ENCODE results near the gene GABRP.
"Not testable (repeated sequence)": the region's sequence is repeated elsewhere in the genome, so short reads cannot be mapped to it uniquely, and the experiment has no call there.

The GABRP gene

GRCh38 chr5:170754508-170754907 lies 29.0 kb upstream of the GABRP start:
- CTCF ChIA-PET = interaction anchor here (2.5 kb wide), 1 partner anchor 37 kb away, joined by 11 read pairs; no protein-coding TSS in a partner anchor
- H3K36me3 ChIP-seq (ENCODE audit: control insufficient read depth in 2 of 2, insufficient read depth in 1 of 2, low read length in 2 of 2); H3K4me3 ChIP-seq (ENCODE audit: low read depth, low read length); H3K27ac ChIP-seq (ENCODE audit: extremely low read depth, low read depth, low read length); POLR2A ChIA-PET; H3K9me3 ChIP-seq (ENCODE audit: control insufficient read depth, insufficient read depth, low read depth, low read length); H3K4me1 ChIP-seq (ENCODE audit: control insufficient read depth, insufficient read depth, low read length): not testable (repeated sequence)
- peak; percentile 64 for TF ChIP-seq ZNF366 (tag by site-specific recombination; conservative IDR thresholded peaks at IDR 0.05)
- peak; percentile 56; the same call in 1 of the 2 replicates for TF ChIP-seq ZBTB17 (tag by site-specific recombination; IDR thresholded peaks at IDR 0.05)

DNA sequence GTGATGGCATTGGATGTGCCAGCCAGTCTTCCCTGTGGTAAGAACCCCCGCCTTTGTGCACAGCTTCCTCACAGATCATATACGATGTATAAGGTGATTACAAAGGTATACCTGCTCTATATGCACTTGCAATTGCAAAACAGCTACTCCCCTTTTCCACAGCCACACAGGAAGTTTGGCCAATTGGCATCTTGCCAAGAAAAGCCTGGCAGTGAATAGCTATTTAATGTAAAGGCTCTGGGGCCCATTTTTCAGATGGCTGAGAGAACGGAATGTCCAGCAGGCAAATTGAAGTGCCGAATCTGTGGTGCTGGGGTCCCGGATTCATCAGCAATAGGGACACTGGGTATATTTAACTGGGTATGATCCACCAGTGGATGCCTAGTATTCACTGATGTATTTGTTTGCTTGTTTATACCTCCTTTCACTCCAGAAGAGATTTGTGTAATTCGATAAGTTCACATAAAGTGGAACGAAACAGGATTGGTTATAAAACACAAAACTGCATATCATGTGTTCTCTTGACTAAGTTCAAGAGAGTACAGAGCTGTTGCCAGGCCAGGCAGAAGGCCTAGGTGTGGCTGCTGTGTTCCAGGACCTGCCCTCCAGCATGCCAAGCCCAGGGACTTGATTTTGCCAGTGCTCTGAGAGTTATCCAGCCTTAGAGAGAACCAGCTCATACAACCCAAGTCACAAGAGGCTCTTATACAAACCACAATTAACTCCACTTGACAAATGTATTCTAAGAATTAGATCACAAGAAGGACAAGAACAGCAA lies 27.7 kb upstream of the GABRP start:
- Histone ChIP-seq H3K4me3 (ENCODE audit: low read depth, low read length) (no peak overlapping the region), H3K27ac (ENCODE audit: extremely low read depth, low read depth, low read length) (no peak overlapping the region; the same call in 1 of the 2 replicates), H3K4me1 (ENCODE audit: control insufficient read depth, insufficient read depth, low read length) (peaks cover 8% of the 10 kb centered on the region), H3K36me3 (ENCODE audit: control insufficient read depth in 2 of 2, insufficient read depth in 1 of 2, low read length in 2 of 2) (no peaks in the 10 kb centered on the region), H3K9me3 (ENCODE audit: control insufficient read depth, insufficient read depth, low read depth, low read length) (no peaks in the 10 kb centered on the region)
- ChIA-PET POLR2A (interaction anchor here (0.6 kb wide), 1 partner anchor 18 kb away, joined by 3 read pairs; no protein-coding TSS in a partner anchor), CTCF (interaction anchor here (0.6 to 2.5 kb wide), 3 partner anchors 12 to 452 kb away, joined by 3 to 11 read pairs (median 10); no protein-coding TSS in a partner anchor)
- TF ChIP-seq ZNF843 (tag by site-specific recombination; IDR thresholded peaks at IDR 0.05) (no peak), SETDB1 (IDR thresholded peaks at IDR 0.05; ENCODE audit: insufficient read length, low read length) (no peak), ZNF239 (tag by site-specific recombination; IDR thresholded peaks at IDR 0.05) (no peak), SP2 (tag by site-specific recombination; IDR thresholded peaks at IDR 0.05) (no peak), ZNF549 (tag by site-specific recombination; IDR thresholded peaks at IDR 0.05) (0 out of 2 replicates have a peak, but pooled peaks have one; percentile 55), ZNF830 (tag by site-specific recombination; IDR thresholded peaks at IDR 0.05; ENCODE audit: low read depth) (0 out of 2 replicates have a peak, but pooled peaks have one; percentile 64), KLF10 (tag by site-specific recombination; IDR thresholded peaks at IDR 0.05) (peak; percentile 72), ZNF112 (tag by site-specific recombination; IDR thresholded peaks at IDR 0.05) (peak; percentile 79; the same call in 1 of the 2 replicates), ZNF664 (tag by site-specific recombination; IDR thresholded peaks at IDR 0.05) (peak; percentile 69), ZNF184 (tag by site-specific recombination; IDR thresholded peaks at IDR 0.05) (peak; percentile 81), PRDM1 (tag by site-specific recombination; IDR thresholded peaks at IDR 0.05) (no peak), ZNF571 (tag by site-specific recombination; IDR thresholded peaks at IDR 0.05) (0 out of 2 replicates have a peak, but pooled peaks have one; percentile 57), REPIN1 (tag by site-specific recombination; IDR thresholded peaks at IDR 0.05; ENCODE audit: low read depth) (no peak), ZNF394 (tag by site-specific recombination; IDR thresholded peaks at IDR 0.05; ENCODE audit: borderline replicate concordance) (peak; percentile 63; the same call in 1 of the 2 replicates), ZNF544 (tag by site-specific recombination; IDR thresholded peaks at IDR 0.05) (peak; percentile 90), ZNF558 (tag by site-specific recombination; IDR thresholded peaks at IDR 0.05) (no peak), ZNF248 (tag by site-specific recombination; IDR thresholded peaks at IDR 0.05) (0 out of 2 replicates have a peak, but pooled peaks have one; percentile 72), ZSCAN30 (tag by site-specific recombination; IDR thresholded peaks at IDR 0.05) (0 out of 2 replicates have a peak, but pooled peaks have one; percentile 50), ZNF677 (tag by site-specific recombination; IDR thresholded peaks at IDR 0.05) (0 out of 2 replicates have a peak, but pooled peaks have one; percentile 17), HOXD13 (CRISPR knock-in tag; IDR thresholded peaks at IDR 0.05; ENCODE audit: borderline replicate concordance) (no peak), ZNF670 (tag by site-specific recombination; IDR thresholded peaks at IDR 0.05; ENCODE audit: low read depth) (no peak), ZNF660 (tag by site-specific recombination; IDR thresholded peaks at IDR 0.05) (peak; percentile 91), ZNF776 (tag by site-specific recombination; IDR thresholded peaks at IDR 0.05; ENCODE audit: borderline replicate concordance) (peak; percentile 70; the same call in 1 of the 2 replicates), KLF7 (tag by site-specific recombination; IDR thresholded peaks at IDR 0.05; ENCODE audit: borderline replicate concordance) (no peak), ZIC2 (tag by site-specific recombination; IDR thresholded peaks at IDR 0.05) (no peak), ZNF37A (tag by site-specific recombination; IDR thresholded peaks at IDR 0.05) (peak; percentile 77)
- TF ChIP-seq, protein P1, sequence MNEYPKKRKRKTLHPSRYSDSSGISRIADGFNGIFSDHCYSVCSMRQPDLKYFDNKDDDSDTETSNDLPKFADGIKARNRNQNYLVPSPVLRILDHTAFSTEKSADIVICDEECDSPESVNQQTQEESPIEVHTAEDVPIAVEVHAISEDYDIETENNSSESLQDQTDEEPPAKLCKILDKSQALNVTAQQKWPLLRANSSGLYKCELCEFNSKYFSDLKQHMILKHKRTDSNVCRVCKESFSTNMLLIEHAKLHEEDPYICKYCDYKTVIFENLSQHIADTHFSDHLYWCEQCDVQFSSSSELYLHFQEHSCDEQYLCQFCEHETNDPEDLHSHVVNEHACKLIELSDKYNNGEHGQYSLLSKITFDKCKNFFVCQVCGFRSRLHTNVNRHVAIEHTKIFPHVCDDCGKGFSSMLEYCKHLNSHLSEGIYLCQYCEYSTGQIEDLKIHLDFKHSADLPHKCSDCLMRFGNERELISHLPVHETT (tag by site-specific recombination; IDR thresholded peaks at IDR 0.05) = no peak
- TF ChIP-seq, protein P2, sequence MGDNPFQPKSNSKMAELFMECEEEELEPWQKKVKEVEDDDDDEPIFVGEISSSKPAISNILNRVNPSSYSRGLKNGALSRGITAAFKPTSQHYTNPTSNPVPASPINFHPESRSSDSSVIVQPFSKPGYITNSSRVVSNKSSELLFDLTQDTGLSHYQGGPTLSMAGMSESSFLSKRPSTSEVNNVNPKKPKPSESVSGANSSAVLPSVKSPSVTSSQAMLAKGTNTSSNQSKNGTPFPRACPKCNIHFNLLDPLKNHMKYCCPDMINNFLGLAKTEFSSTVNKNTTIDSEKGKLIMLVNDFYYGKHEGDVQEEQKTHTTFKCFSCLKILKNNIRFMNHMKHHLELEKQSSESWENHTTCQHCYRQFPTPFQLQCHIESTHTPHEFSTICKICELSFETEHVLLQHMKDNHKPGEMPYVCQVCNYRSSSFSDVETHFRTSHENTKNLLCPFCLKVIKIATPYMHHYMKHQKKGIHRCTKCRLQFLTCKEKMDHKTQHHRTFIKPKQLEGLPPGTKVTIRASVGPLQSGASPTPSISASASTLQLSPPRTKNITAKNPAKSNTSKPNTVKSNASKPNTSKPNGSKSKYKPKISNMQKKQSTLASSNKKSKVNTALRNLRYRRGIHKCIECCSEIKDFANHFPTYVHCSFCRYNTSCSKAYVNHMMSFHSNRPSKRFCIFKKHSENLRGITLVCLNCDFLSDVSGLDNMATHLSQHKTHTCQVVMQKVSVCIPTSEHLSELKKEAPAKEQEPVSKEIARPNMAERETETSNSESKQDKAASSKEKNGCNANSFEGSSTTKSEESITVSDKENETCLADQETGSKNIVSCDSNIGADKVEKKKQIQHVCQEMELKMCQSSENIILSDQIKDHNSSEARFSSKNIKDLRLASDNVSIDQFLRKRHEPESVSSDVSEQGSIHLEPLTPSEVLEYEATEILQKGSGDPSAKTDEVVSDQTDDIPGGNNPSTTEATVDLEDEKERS (tag by site-specific recombination; IDR thresholded peaks at IDR 0.05) = no peak

Measured in HEK293 (cell line).